NB4 (cell line): ENCODE results near the gene CALCOCO1.

Experiments
- CTCF ChIP-seq: IDR thresholded peaks from one replicate; pipeline ENCODE4 v1.5.1; 2012; ENCODE audit warnings: low read depth, low read length
- MYC ChIP-seq: IDR thresholded peaks from 2 replicates; pipeline ENCODE4 v1.6.1; 2011; ENCODE audit warnings: low read depth, low read length
- POLR2A ChIP-seq: IDR thresholded peaks from 2 replicates; pipeline ENCODE4 v1.6.1; 2011; ENCODE audit warnings: mild to moderate bottlenecking; ENCODE audit not compliant: insufficient read length; ENCODE audit errors: extremely low read depth

GRCh38 chr12:53660041-53660440 lies 67.2 kb downstream of the CALCOCO1 start:
- TF ChIP-seq CTCF (no peak), POLR2A (no peak), MYC (no peak)
